ENCODE results near the gene SUCLG2.
A peak's percentile ranks its signal among the peaks of the same experiment; 100 is the strongest.

DNA sequence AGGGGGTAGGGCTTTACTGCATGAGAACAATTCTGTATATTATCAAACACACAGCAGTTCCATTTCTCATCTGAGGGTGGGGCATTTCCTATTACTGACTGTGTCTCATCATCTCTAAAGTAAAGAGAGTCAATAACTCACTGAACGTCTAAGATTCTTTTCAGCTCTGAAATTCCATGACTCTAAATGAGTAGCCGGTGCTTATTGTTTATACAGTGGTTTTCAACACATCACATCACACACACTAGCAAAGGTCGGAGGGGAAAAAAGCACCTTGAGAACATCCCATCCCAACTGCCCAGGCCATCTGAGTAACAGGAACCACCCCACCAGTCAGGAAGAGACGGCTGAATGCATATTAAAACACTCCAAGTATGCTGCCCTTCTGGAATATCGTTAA, 196.0 kb downstream of the SUCLG2 start:
- TF ChIP-seq, protein P1, sequence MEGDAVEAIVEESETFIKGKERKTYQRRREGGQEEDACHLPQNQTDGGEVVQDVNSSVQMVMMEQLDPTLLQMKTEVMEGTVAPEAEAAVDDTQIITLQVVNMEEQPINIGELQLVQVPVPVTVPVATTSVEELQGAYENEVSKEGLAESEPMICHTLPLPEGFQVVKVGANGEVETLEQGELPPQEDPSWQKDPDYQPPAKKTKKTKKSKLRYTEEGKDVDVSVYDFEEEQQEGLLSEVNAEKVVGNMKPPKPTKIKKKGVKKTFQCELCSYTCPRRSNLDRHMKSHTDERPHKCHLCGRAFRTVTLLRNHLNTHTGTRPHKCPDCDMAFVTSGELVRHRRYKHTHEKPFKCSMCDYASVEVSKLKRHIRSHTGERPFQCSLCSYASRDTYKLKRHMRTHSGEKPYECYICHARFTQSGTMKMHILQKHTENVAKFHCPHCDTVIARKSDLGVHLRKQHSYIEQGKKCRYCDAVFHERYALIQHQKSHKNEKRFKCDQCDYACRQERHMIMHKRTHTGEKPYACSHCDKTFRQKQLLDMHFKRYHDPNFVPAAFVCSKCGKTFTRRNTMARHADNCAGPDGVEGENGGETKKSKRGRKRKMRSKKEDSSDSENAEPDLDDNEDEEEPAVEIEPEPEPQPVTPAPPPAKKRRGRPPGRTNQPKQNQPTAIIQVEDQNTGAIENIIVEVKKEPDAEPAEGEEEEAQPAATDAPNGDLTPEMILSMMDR (conservative IDR thresholded peaks at IDR 0.05; ENCODE audit: low read depth, low read length): peak; percentile 32; the same call in 1 of the 2 replicates
- TF ChIP-seq EZH2 (IDR thresholded peaks at IDR 0.05; ENCODE audit: low read length, unreplicated experiment) (no peak), EZH2phosphoT487 (IDR thresholded peaks at IDR 0.05; ENCODE audit: borderline replicate concordance, low read length) (no peak)
